Measurements from ENCODE around the gene SELENBP1.

SELENBP1 gene

DNA sequence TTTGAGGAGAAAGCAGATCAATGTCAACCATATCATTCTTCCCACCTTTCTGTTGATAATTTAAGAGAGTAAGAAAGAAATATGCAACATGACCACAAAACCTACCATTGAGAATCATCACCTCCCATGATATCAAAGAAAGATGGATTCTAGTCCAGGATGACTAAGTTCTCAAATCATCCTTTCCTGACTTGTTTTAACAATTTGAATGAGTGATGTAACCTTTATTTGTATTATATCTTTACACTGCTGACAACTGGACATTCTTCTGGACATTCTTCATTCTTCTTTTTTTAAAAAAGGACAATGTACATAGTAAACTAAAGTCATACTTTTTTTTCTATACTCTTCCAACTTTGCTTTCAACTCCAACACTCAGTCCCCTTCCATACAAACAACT, 36.4 kb upstream of the SELENBP1 start:
- intact Hi-C loops (cut with DNase I; ENCODE audit: low total_unique reads) = no loop called here
- H3K36me3 ChIP-seq = peaks cover 76 to 98% (median 84%) of the 10 kb centered on the region in 3 donors

DNA sequence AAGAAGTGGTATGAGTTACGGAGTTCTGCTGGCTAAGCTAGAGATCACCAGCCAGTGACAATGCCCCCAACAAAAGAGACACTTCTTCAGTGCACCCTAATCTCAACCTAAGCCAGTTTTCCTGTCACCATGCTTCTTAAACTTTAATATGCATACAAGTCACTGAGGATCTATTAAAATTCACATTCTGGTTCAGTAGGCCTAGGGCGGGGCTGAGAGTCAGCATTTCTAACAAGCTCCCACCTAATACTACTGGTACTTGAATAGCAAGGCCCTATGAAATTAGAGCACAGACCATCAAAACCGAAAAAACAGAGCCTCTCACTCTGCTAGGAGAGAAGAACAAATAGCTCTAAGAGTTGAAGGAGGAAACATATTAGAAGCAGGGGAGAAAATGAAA, 34.8 kb upstream of the SELENBP1 start:
- TF ChIP-seq, protein P1, sequence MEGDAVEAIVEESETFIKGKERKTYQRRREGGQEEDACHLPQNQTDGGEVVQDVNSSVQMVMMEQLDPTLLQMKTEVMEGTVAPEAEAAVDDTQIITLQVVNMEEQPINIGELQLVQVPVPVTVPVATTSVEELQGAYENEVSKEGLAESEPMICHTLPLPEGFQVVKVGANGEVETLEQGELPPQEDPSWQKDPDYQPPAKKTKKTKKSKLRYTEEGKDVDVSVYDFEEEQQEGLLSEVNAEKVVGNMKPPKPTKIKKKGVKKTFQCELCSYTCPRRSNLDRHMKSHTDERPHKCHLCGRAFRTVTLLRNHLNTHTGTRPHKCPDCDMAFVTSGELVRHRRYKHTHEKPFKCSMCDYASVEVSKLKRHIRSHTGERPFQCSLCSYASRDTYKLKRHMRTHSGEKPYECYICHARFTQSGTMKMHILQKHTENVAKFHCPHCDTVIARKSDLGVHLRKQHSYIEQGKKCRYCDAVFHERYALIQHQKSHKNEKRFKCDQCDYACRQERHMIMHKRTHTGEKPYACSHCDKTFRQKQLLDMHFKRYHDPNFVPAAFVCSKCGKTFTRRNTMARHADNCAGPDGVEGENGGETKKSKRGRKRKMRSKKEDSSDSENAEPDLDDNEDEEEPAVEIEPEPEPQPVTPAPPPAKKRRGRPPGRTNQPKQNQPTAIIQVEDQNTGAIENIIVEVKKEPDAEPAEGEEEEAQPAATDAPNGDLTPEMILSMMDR (IDR thresholded peaks at IDR 0.05) = no peak

More for the DNA sequence above, 36.4 kb upstream of the SELENBP1 start:
- TF ChIP-seq, protein P1 (IDR thresholded peaks at IDR 0.05) = no peak
- Histone ChIP-seq H3K9me3 (no peaks in the 10 kb centered on the region), H3K27ac (no peak overlapping the region), H3K27me3 (no peaks in the 10 kb centered on the region), H3K4me3 (no peak overlapping the region), H3K4me1 (no peaks in the 10 kb centered on the region)
- DNase-seq = no peak

DNA sequence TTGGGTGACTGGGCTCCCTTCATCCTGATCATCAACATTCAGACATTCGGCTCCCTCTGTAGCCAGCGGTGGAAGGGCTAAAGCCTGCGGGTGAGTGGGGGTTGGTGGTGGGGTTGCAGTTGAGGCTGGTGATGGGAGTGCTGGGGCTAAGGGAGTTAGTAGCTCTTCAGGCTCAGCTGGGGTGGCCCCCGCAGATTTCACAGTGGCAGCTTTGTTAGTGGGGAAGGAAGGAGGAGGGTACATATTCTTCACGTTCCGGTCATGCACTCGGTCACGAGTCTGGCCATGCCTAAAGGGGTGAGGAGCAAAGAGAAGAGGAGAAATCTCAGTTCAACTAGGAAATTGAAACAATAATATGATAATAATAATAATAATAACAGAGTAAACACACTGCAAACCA, 33.7 kb upstream of the SELENBP1 start:
- no peak overlapping the region for H3K27ac ChIP-seq
- H3K27me3 ChIP-seq = no peaks in the 10 kb centered on the region
- no peak for DNase-seq
- H3K9me3 ChIP-seq = no peaks in the 10 kb centered on the region
- H3K4me3 ChIP-seq = no peak overlapping the region
- H3K36me3 ChIP-seq = peaks cover 75 to 98% (median 95%) of the 10 kb centered on the region in 3 donors
- H3K4me1 ChIP-seq = peaks cover 0 to 5% (median 2%) of the 10 kb centered on the region in 4 donors
- intact Hi-C loops (cut with DNase I; ENCODE audit: low total_unique reads) = no loop called here
- TF ChIP-seq, protein P1 (IDR thresholded peaks at IDR 0.05) = no peak

More for the DNA sequence above, 34.8 kb upstream of the SELENBP1 start:
- no peaks in the 10 kb centered on the region for H3K9me3 ChIP-seq
- no peak overlapping the region for H3K27ac ChIP-seq
- no peak overlapping the region for H3K4me3 ChIP-seq
- no peak for DNase-seq
- peaks cover 76 to 98% (median 94%) of the 10 kb centered on the region in 3 donors for H3K36me3 ChIP-seq
- no peaks in the 10 kb centered on the region for H3K27me3 ChIP-seq
- no peaks in the 10 kb centered on the region for H3K4me1 ChIP-seq
- intact Hi-C loops (cut with DNase I; ENCODE audit: low total_unique reads) = no loop called here

DNA sequence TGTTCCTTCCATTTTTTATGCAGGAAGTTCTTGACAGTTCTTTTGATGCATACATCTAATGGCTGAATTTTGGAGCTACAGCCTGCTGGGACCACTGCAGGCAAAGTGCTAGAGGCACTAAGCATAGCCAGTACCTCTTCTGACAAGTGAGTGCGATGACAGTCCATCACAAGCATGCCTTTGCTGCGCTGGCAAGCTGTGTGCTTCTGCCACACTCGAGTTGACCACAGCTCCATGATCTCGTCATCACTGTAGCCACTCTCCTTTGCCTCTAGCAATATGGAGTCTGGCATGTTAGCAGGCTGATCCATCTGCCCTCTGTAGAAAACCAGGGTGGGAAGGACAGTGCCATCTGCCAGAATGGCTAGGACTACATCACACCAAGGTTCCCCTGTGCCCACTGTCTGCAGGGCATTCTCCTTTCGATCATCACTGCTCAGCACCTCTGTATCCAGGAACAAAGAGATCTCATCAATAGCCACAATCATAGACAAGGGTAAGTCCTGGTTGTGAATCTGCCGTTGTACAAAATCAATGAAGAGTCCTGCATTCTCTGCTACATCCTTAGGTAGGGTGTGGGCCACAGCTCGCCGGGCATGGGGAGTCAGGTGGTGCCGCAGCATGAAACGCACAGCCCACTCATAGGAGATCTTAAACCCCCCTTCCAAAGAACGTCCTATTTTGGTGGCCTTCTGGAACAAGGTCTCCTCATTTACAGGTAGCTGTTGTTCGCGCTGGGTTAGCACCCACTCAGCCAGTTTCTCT, 32.9 kb upstream of the SELENBP1 start:
- Histone ChIP-seq H3K27me3 (no peaks in the 10 kb centered on the region), H3K9me3 (no peaks in the 10 kb centered on the region), H3K27ac (no peak overlapping the region), H3K36me3 (peaks cover 72 to 98% (median 94%) of the 10 kb centered on the region in 3 donors), H3K4me3 (no peak overlapping the region), H3K4me1 (peaks cover 0 to 13% (median 10%) of the 10 kb centered on the region in 4 donors)
- TF ChIP-seq, protein P1 (IDR thresholded peaks at IDR 0.05) = no peak
- DNase-seq = no peak
- intact Hi-C loops (cut with DNase I; ENCODE audit: low total_unique reads) = no loop called here

DNA sequence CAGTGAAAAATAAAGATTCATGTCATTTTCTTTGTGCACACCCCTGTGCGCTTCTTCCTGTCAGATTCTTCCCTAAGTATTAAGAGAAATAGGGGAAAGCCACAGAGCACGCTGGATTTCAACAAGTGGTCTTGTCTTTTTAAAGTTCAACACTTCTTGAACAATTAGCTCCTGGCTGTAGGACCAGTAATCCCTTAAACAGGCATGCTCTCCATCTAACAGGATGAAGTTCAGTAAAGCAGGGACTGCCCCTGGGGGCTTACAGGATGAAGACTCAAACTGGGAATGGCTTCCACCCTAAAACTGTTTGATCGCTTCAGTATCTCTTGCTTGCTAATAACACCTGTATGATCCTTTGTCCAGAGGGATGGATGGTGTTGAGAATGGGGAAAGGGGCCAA, 31.1 kb upstream of the SELENBP1 start:
- no peaks in the 10 kb centered on the region for H3K27me3 ChIP-seq
- no peak overlapping the region for H3K27ac ChIP-seq
- no peak overlapping the region for H3K4me3 ChIP-seq
- intact Hi-C loops (cut with DNase I; ENCODE audit: low total_unique reads) = no loop called here
- TF ChIP-seq, protein P1 (IDR thresholded peaks at IDR 0.05) = no peak
- peaks cover 0 to 18% (median 15%) of the 10 kb centered on the region in 4 donors for H3K4me1 ChIP-seq
- peaks cover 55 to 82% (median 77%) of the 10 kb centered on the region in 3 donors for H3K36me3 ChIP-seq
- DNase-seq = no peak
- no peaks in the 10 kb centered on the region for H3K9me3 ChIP-seq

Measured in tibial artery (tissue), 4 donors.